ENCODE results near the gene PPP1R12C. TPM values are rescaled to one million over a fixed set of nuclear protein-coding genes. Genes with fewer than 3 reads are reported as not detected.
"Not testable (repeated sequence)": the region's sequence is repeated elsewhere in the genome, so short reads cannot be mapped to it uniquely, and the experiment has no call there.

PPP1R12C gene
- total RNA-seq, 2 donors from 2014 or later = 81.2 to 135 TPM

DNA sequence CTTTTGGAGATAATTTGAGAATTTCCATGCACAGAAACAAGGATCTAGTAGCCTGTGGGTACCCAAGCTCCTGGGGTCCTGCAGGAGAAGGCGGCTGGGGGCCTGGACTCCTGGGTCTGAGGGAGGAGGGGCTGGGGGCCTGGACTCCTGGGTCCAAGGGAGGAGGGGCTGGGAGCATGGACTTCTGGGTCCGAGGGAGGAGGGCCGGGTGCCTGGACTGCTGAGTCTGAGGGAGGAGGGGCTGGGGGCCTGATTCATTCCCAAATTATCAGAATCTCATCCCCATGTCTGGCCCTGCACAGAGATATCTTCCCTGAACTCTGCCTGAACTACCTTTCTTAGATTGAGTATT lies 54.0 kb downstream of the PPP1R12C start:
- Histone ChIP-seq H3K27me3 (no peaks in the 10 kb centered on the region), H3K9me3 (no peaks in the 10 kb centered on the region), H3K4me3 (no peak overlapping the region), H3K36me3 (replicated peaks in 1 of 2; ENCODE audit: insufficient read depth in 1 of 2, low read depth in 2 of 2) (peaks cover 0 to under 1% of the 10 kb centered on the region in 2 donors), H3K27ac (peak overlapping the region in 3 of 4 donors; percentile 23 to 85 (median 77)), H3K4me1 (peaks cover 11% of the 10 kb centered on the region)
- no peak for TF ChIP-seq POLR2A (IDR thresholded peaks at IDR 0.05)
- TF ChIP-seq, protein P1, sequence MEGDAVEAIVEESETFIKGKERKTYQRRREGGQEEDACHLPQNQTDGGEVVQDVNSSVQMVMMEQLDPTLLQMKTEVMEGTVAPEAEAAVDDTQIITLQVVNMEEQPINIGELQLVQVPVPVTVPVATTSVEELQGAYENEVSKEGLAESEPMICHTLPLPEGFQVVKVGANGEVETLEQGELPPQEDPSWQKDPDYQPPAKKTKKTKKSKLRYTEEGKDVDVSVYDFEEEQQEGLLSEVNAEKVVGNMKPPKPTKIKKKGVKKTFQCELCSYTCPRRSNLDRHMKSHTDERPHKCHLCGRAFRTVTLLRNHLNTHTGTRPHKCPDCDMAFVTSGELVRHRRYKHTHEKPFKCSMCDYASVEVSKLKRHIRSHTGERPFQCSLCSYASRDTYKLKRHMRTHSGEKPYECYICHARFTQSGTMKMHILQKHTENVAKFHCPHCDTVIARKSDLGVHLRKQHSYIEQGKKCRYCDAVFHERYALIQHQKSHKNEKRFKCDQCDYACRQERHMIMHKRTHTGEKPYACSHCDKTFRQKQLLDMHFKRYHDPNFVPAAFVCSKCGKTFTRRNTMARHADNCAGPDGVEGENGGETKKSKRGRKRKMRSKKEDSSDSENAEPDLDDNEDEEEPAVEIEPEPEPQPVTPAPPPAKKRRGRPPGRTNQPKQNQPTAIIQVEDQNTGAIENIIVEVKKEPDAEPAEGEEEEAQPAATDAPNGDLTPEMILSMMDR (IDR thresholded peaks at IDR 0.05) = no peak
- DNase-seq = no peak
- 56 to 72% methylated on average over 2 to 3 of the region's 3 CpGs for WGBS, 2 donors
- no peak for ATAC-seq
- intact Hi-C loops (cut with DNase I) = no loop called here

DNA sequence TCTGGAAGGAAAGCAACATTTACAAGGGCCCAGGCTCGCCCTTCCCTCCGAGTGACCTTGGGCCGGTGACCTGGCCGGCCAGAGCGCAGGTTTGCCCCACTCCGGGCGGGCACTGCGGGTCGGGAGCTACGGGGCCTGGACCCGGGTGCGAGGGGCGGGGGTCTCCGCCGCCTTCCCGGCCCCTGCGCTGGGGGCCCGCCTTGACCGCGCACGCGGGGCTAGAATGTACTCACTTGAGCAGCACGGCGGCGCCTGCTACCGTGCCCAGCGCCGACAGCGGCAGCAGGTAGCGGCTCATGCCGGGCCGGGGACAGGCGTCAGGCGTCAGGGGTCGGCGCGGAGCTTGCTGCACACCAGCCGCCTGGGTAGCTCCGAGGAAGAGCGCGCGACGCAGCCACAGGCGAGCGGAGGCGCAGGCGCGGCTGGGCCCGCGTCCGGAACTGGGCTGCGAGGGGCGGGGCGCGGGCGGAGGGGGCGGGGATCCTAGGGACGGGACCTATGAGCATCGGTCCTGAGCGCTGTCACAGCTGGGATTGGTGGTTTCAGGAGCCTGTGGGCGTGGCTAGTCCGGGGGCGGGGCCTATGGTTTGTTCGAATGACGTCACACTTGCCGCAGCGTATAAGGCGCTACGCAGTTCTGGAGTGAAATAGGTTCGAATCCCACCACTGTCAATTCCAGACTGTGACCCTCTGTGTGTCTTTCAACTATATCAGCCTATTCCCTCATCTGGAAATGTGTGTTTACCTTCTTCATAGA lies 54.5 kb downstream of the PPP1R12C start, which contains the start of gene RDH13:
TSS of gene RDH13 (minus strand) at position 414 of the 757 bp plus-strand sequence. CDS start at position 298, 116 bp downstream.
- DNase-seq (peak; percentile 97 to 99 (median 98)), ATAC-seq (peak; percentile 99)
- Histone ChIP-seq H3K36me3 (replicated peaks in 1 of 2; ENCODE audit: insufficient read depth in 1 of 2, low read depth in 2 of 2) (peaks cover 0 to 2% of the 10 kb centered on the region in 2 donors), H3K9me3 (no peaks in the 10 kb centered on the region), H3K27ac (peak within 1 kb of the TSS; percentile 48 to 85 (median 64)), H3K4me1 (peaks cover 11% of the 10 kb centered on the region), H3K27me3 (no peaks in the 10 kb centered on the region), H3K4me3 (peak within 1 kb of the TSS; percentile 29 to 69)
- intact Hi-C loops (cut with DNase I) = no loop called here
- TF ChIP-seq, protein P1 (IDR thresholded peaks at IDR 0.05) = no peak
- peak; percentile 43 to 64 (median 58) for TF ChIP-seq POLR2A (IDR thresholded peaks at IDR 0.05)
- 1% methylated on average over 24 to 63 of the region's 70 CpGs for WGBS, 2 donors

GRCh38 chr19:55060287-55060686 lies 57.1 kb downstream of the PPP1R12C start:
- intact Hi-C loops (cut with DNase I); H3K27ac ChIP-seq; H3K4me3 ChIP-seq; H3K27me3 ChIP-seq; ATAC-seq; H3K9me3 ChIP-seq; DNase-seq: not testable (repeated sequence)
- H3K4me1 ChIP-seq = peaks cover 11% of the 10 kb centered on the region
- WGBS, 2 donors = 70 to 86% methylated on average over 8 of the region's 9 CpGs
- peaks cover 7 to 11% of the 10 kb centered on the region in 2 donors for H3K36me3 ChIP-seq (replicated peaks in 1 of 2; ENCODE audit: insufficient read depth in 1 of 2, low read depth in 2 of 2)

- WGBS, 2 donors = 95 to 98% methylated on average over 14 to 23 of the region's 23 CpGs
- DNase-seq = no peak
- intact Hi-C loops (cut with DNase I) = no loop called here
- Histone ChIP-seq H3K27ac (no peak overlapping the region), H3K36me3 (replicated peaks in 1 of 2; ENCODE audit: insufficient read depth in 1 of 2, low read depth in 2 of 2) (peaks cover 7 to 13% of the 10 kb centered on the region in 2 donors), H3K4me3 (no peak overlapping the region), H3K9me3 (no peaks in the 10 kb centered on the region), H3K4me1 (peaks cover 11% of the 10 kb centered on the region), H3K27me3 (no peaks in the 10 kb centered on the region)
- ATAC-seq = no peak
- TF ChIP-seq POLR2A (IDR thresholded peaks at IDR 0.05) = no peak
Observed at GRCh38 chr19:55058781-55059610, 58.4 kb downstream of the PPP1R12C start.

GRCh38 chr19:55056827-55057226 lies 60.6 kb downstream of the PPP1R12C start:
- H3K27ac ChIP-seq = no peak overlapping the region
- H3K27me3 ChIP-seq = no peaks in the 10 kb centered on the region
- no peak overlapping the region for H3K4me3 ChIP-seq
- DNase-seq (no peak), ATAC-seq (no peak)
- H3K9me3 ChIP-seq = no peaks in the 10 kb centered on the region
- WGBS, 2 donors = 95 to 98% methylated on average over 9 of the region's 9 CpGs
- peaks cover 7 to 17% of the 10 kb centered on the region in 2 donors for H3K36me3 ChIP-seq (replicated peaks in 1 of 2; ENCODE audit: insufficient read depth in 1 of 2, low read depth in 2 of 2)
- intact Hi-C loops (cut with DNase I) = no loop called here
- H3K4me1 ChIP-seq = peaks cover 4% of the 10 kb centered on the region
- TF ChIP-seq POLR2A (IDR thresholded peaks at IDR 0.05) = no peak
- TF ChIP-seq, protein P1 (IDR thresholded peaks at IDR 0.05) = no peak

Measured in body of pancreas (tissue), 4 donors.